ENCODE measurements around the gene FOXP1. TPM values are rescaled to one million over a fixed set of nuclear protein-coding genes. Genes with fewer than 3 reads are reported as not detected.

FOXP1 gene
- total and polyA plus RNA-seq, 8 donors: 13.4 to 74.1 (median 44.1) TPM

- FAIRE-seq: no peak
These were observed 365.8 kb downstream of the FOXP1 start for GRCh38 chr3:71217640-71218222.

GRCh38 chr3:71215351-71215750 is 368.2 kb downstream of the FOXP1 start:
- TF ChIP-seq CTCF (IDR thresholded peaks at IDR 0.05): no peak
- intact Hi-C loops (cut with DNase I): no loop called here
- Histone ChIP-seq H3K4me1 (peaks cover 0 to 6% (median 3%) of the 10 kb centered on the region in 3 donors), H3K9me3 (no peaks in the 10 kb centered on the region), H3K36me3 (no peaks in the 10 kb centered on the region), H3K27me3 (no peaks in the 10 kb centered on the region), H3K27ac (no peak overlapping the region), H3K4me3 (no peak overlapping the region)
- FAIRE-seq: no peak
- DNase-seq: no peak
- ATAC-seq: no peak
- WGBS, 2 donors: 85% methylated on average over 1 of the region's 1 CpG

More at GRCh38 chr3:71217640-71218222, 365.8 kb downstream of the FOXP1 start:
- WGBS, 2 donors: 87 to 93% methylated on average over 8 of the region's 8 CpGs
- no peaks in the 10 kb centered on the region for H3K27me3 ChIP-seq
- no peak overlapping the region for H3K27ac ChIP-seq
- H3K4me1 ChIP-seq: no peaks in the 10 kb centered on the region
- no peak for TF ChIP-seq CTCF (IDR thresholded peaks at IDR 0.05)
- ATAC-seq: no peak
- no peak overlapping the region for H3K4me3 ChIP-seq
- H3K9me3 ChIP-seq: no peaks in the 10 kb centered on the region
- intact Hi-C loops (cut with DNase I): no loop called here
- no peaks in the 10 kb centered on the region for H3K36me3 ChIP-seq
- no peak for DNase-seq

GRCh38 chr3:71214797-71215196 is 368.7 kb downstream of the FOXP1 start:
- 97 to 99% methylated on average over 1 of the region's 1 CpG for WGBS, 2 donors
- no peak overlapping the region for H3K27ac ChIP-seq
- H3K9me3 ChIP-seq: no peaks in the 10 kb centered on the region
- H3K4me1 ChIP-seq: peaks cover 3 to 12% (median 9%) of the 10 kb centered on the region in 3 donors
- ATAC-seq (no peak), DNase-seq (no peak), FAIRE-seq (no peak)
- no peaks in the 10 kb centered on the region for H3K36me3 ChIP-seq
- TF ChIP-seq CTCF (IDR thresholded peaks at IDR 0.05): no peak
- H3K4me3 ChIP-seq: no peak overlapping the region
- H3K27me3 ChIP-seq: no peaks in the 10 kb centered on the region
- intact Hi-C loops (cut with DNase I): no loop called here

GRCh38 chr3:71214016-71214415 is 369.5 kb downstream of the FOXP1 start:
- no peaks in the 10 kb centered on the region for H3K9me3 ChIP-seq
- no peaks in the 10 kb centered on the region for H3K27me3 ChIP-seq
- ATAC-seq: no peak
- FAIRE-seq: no peak
- no peaks in the 10 kb centered on the region for H3K36me3 ChIP-seq
- 64 to 68% methylated on average over 4 of the region's 4 CpGs for WGBS, 2 donors
- H3K27ac ChIP-seq: no peak overlapping the region
- peaks cover 9 to 20% (median 17%) of the 10 kb centered on the region in 3 donors for H3K4me1 ChIP-seq
- intact Hi-C loops (cut with DNase I): no loop called here
- DNase-seq: no peak
- no peak overlapping the region for H3K4me3 ChIP-seq
- TF ChIP-seq CTCF (IDR thresholded peaks at IDR 0.05): no peak

- Histone ChIP-seq H3K27me3 (no peaks in the 10 kb centered on the region), H3K36me3 (no peaks in the 10 kb centered on the region), H3K4me3 (no peak overlapping the region), H3K4me1 (peaks cover 18 to 47% (median 42%) of the 10 kb centered on the region in 3 donors), H3K9me3 (no peaks in the 10 kb centered on the region), H3K27ac (peak overlapping the region in 3 of 4 donors; percentile 3 to 68 (median 13))
- TF ChIP-seq CTCF (IDR thresholded peaks at IDR 0.05): no peak
- no peak for DNase-seq
- ATAC-seq: no peak
- intact Hi-C loops (cut with DNase I): no loop called here
- 91 to 93% methylated on average over 4 of the region's 4 CpGs for WGBS, 2 donors
- no peak for FAIRE-seq
These were observed 372.4 kb downstream of the FOXP1 start for GRCh38 chr3:71211083-71211482.
